GM18517 (cell line): ENCODE measurements around the gene CHD1.
"Not testable (repeated sequence)": the region's sequence is repeated elsewhere in the genome, so short reads cannot be mapped to it uniquely, and the experiment has no call there.

ENCODE experiments used
- ATAC-seq: cut with Tn5 transposase; IDR thresholded peaks from one replicate; pipeline ENCODE4 v1.9.1; 2021; ENCODE audit warnings: mild to moderate bottlenecking, moderate library complexity; ENCODE audit not compliant: unreplicated experiment

CHD1 gene

DNA sequence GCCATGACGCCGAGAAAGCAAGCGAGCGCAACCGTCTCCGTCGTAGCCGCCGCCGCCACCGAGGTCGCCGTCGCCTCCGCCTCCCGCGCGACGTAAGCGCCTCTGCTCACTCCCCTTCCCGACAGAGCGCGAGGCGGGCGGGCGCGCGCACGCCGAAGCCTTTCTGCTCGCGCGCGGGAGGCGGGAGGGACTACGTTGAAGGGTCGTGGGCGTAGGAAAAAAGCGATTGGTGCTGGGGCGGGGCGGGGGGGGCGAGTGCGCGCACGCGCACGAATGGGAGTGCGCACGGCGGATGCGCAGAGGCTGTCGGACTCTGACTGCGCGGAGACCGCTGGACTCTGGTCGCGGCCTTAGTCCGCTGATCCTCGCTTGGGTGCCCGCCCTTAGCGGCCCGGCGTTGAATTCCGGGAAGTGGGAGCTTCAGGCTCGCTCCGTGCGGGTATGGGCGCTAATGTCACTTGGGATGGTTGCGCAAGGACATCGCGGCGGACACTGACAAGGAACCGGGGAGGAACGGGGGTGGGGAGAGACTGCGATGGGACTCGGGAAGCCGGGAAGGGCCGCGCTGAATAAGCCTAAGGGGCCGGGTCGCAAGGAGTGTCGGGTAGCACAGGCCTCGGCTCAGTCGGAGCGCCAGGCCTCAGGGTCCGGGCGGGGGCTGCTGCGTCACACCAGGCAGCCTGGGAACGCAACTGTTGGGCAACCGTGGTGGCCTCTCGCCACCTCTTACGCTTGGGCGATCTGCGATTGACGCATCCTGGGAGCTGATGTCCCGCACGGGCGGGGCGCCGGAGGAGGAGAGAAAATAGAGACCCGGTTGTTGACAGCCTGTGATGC is at the start of gene CHD1:
Gene CHD1 (minus strand): TSS at position 135 of the 837 bp plus-strand sequence. CDS start 2,621 bp downstream, outside the sequence.
- peak; percentile 82 for ATAC-seq

DNA sequence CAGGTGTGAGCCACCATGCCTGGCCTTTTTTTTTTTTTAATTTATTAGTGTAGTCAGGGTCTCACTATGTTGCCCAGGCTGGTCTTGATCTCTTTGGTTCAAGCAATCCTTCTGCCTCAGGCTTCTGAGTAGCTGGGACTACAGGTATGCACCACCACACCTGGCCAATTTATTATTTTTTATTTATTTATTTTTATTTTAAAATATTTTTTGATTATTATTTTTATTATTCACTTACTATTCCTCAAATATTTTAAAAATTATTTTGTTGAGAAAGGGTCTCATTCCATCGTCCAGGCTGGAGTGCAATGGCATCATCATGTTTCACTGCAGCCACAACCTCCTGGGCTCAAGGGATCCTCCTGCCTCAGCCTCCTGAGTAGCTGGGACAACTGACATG is 49.7 kb upstream of the CHD1 start:
- ATAC-seq = no peak

DNA sequence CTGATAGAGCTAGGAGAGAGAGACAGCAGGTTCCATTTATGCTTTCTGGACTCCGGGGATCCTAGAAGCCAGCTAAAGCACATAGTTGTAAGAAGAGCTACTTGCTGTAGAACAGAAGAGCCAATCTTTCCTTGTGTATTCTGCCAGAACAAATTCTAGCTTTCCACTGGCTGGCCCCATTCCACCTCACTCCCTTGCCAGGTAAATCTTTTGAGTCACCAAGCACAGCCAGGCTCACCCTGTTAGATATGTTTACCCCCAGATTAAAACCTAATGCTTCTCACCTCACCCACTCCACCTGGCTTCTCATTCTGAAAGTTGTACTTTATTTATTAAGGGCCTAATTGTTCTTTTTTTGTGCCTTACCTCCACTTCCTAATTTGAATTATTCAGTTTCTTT is 48.9 kb upstream of the CHD1 start:
- ATAC-seq = no peak

DNA sequence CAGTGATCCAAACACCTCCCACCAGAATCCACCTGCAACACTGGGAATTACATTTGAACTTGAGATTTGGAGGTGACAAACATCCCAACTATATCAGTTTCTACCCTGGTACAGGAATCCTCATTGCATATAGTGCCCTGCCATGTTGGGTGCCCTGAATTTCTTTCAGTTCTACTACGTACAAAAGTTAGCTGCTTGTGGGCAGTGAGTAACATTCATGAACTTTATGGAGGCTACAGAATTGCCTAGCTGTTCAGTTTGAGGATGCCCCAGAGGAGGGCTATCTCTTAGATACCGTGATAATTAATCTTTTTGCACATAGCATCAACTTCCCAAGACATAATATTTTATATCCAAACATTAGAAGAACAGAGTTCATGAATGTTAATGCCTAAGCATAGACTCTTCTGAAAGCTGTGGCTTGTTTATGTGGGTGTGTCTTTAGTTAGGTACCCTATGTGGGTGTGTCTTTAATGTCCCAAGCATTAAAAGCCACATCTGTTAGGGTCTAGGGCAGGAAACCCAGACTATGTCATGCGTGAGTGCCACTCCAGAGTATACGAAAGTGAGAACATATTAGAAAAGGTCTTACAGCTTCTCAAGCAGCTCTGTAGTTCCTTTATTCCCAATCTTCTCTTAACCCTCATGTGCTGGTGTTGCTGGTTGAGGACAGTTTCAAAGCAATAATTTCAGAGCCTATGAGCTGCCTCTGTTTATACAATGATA is 47.0 kb upstream of the CHD1 start:
- ATAC-seq = peak; percentile 86

DNA sequence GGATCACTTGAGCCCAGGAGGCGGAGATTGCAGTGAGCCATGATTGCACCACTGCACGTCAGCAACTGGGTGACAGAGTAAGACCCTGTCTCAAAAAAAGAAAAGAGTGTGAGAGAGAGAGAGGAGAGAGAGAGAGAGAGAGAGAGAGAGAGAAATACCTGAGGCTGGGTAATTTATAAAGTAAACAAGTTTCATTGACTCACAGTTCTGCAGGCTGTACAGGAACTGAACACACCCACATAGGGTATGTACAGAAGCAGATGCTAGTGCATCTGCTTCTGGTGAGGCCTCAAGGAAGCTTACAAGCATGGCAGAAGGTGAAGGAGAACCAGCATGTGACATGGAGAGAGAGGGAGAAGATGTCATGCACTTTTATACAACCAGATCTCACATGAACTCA is 46.4 kb upstream of the CHD1 start:
- no peak for ATAC-seq

DNA sequence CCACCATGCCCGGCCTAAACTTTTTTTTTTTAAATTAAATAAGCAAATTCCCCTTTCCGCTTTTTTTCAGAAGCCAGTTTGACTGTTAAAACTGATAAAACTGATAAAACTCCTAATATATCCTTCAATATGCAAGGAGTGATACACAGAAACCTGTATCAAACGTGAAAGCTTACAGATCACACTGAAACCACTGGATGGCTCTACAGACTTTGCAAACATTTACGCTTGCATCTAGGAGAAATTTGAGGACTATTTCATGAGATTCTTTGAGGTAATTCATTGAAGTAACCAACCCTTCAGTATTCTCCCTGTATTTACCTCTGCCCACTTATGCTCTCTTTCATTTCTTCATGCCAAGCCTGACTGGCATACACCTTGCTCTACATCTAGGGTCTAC is 40.6 kb upstream of the CHD1 start:
- no peak for ATAC-seq

DNA sequence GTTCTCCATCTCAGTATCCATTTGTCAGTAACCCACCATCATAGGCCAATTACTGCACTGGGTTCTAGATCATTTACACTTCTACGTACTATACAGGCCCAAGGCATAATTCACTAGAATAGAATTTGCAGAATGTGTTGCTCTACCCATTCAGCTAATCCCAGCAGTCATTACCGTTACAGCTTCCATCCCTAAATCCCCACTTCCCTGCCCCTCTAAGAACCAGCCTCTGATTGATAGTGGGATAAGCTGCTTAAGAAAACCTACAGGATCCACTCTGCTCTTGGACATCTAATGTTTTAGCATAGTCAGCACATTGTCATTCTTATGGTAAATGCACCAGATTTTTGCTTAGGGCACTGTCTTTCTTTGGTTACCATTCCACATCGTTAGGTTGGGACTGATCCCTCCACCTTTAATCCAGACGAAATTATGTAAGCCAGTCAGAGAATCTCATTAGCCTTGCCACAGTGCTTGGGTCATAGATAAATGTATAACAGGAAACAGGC is 39.3 kb upstream of the CHD1 start:
- ATAC-seq = no peak

DNA sequence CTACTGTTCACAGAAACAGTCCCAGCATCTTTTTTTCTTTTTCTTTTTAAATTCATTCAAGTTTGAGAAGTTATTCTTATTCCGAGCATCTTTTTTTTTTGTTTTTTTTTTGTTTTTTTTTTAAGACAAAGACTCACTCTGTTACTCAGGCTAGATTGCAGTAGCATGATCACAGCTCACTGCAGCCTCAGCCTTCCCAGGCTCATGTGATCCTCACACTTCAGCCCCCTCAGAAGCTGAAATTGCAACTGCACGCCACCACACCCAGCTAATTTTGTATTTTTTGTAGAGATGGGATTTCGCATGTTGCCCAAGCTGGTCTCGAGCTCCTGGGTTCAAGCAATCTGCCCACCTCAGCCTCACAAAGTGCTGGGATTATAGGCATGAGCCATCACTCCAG is 36.4 kb upstream of the CHD1 start:
- no peak for ATAC-seq

DNA sequence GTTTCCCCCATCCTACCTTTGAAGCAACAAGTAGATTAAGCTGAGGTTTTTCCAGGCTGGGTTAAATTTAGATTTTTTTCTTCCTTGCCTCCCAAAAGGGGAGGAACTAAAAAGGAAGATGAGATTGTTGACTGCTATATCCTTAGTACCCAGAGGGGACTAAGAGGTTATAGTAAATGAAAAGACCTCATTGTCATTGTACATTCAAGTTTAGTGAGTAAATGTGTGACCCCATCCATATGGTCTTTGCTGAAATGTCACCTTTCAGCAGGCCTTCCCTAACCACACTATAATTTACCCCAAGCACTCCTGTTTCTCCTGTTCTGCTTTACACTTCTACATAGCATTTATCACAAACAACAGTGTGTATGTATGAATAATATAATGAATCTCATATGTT is 35.8 kb upstream of the CHD1 start:
- no peak for ATAC-seq

DNA sequence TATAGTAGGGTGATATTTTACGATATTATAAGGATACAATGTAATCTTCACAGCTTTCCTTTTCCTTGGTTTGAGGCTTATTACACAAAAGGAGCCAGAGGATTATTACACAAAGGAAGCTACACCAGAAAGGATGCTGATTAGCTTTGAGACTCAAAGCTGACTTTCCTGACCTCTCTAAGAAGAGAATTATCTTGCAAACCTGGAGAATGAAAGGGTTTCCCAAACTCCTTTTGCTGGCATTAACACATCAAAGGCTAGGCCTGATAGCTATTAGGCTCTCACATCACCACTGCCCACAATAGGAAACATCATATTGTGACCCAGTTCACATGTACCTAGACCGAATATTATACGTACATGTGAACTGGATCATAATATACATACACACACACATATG is 34.2 kb upstream of the CHD1 start:
- ATAC-seq = no peak

DNA sequence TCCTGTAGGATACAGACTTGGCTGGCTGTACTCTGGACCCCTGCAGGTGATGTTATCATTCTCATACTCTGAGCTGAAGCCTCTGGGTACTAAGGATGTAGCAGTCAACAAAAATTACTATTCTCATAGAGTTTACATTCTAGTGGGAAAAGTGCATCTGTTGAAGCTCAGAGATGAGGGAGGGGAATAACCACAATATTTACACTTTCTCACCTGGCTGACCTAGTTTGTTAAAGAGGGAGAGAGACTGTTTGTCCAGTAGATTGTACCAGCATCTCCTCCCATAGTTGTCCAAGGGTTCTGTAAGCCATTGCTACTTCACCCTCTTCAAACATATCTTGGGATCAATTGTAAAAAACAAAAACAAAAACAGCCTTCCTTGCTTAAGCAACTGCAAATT is 33.8 kb upstream of the CHD1 start:
- ATAC-seq = no peak

DNA sequence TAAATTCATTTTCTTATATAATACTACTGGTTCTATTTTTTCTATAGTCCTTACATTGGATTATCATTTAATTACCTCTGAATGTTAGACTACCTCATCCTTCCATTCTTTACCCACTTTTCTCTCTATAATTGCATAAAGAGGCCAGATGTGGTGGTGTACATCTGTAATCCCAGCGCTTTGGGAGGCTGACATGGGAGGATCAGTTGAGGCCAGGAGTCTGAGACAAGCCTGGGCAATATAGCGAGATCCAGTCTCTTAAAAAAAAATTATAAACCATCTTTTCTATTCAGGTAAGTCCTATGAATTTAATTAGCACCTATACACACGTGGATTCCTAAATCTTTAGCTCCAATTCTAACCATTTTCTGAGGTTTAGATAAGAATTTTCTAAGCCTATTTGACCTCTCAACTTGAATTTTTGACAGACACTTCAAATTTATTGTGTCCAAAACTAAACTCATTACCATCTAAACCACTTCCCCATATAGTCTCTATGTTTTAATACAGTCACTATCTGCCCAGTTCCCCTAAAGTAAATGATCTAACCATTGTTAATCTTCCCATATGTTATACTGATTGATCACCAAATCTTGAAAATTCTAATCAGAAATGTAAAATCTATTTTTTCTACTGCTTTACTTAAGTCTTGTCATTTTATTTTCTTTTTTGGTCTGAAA is 33.0 kb upstream of the CHD1 start:
- no peak for ATAC-seq

DNA sequence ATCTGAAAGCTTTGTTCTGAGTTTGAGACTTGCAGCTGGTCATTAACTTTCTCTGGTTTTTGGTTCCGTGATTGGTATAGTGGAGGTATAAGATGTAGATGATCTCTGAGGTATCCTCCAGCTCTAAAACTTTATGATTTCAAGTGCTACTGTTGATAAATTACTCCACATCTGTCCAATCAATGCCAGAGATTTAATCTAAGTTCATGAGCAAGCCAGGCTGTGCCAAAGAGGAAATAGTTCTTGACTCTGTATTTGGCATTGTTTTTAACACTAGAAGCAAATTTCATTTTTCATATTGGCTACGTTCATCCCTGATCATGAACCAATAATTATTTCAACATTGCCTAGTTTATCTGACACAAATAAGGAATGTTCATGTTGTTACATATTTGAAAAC is 28.5 kb upstream of the CHD1 start:
- ATAC-seq = no peak

DNA sequence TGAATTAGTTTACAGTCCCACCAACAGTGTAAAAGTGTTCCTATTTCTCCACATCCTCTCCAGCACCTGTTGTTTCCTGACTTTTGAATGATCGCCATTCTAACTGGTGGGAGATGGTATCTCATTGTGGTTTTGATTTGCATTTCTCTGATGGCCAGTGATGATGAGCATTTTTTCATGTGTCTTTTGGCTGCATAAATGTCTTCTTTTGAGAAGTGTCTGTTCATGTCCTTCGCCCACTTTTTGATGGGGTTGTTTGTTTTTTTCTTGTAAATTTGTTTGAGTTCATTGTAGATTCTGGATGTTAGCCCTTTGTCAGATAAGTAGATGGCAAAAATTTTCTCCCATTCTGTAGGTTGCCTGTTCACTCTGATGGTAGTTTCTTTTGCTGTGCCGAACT is 27.1 kb upstream of the CHD1 start:
- ATAC-seq = not testable (repeated sequence)

DNA sequence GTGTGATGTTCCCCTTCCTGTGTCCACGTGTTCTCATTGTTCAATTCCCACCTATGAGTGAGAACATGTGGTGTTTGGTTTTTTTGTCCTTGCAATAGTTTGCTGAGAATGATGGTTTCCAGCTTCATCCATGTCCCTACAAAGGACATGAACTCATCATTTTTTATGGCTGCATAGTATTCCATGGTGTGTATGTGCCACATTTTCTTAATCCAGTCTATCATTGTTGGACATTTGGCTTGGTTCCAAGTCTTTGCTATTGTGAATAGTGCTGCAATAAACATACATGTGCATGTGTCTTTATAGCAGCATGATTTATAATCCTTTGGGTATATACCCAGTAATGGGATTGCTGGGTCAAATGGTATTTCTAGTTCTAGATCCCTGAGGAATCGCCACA is 26.7 kb upstream of the CHD1 start:
- ATAC-seq = not testable (repeated sequence)

DNA sequence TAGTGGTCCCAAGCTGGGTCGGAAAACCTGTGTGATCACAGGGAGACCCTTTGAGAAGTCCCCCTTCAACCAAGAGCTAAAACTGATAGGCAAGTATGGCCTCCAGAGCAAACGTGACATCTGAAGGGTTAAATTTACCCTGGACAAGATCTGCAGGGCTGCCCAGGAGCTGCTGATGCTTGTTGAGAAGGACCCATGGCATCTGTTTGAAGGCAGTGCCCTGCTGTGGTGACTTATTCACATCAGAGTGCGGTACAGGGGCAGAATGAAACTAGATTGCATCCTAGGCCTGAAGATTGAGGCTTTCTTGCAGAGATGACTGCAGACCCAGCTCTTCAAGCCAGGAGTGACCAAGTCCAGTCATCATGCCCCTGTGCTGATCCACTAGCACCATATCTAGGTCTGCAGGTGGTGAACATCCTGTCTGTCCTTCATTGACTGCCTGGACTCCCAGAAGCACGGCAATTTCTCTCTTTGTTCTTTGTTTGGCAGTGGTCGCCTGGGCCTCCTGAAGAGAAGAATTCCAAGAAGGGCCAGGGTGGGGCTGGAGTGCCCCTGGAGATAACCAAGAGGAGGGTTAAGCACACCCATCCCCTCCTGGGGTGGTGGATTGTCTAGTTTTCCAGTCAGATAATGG is 25.7 kb upstream of the CHD1 start:
- no peak for ATAC-seq

DNA sequence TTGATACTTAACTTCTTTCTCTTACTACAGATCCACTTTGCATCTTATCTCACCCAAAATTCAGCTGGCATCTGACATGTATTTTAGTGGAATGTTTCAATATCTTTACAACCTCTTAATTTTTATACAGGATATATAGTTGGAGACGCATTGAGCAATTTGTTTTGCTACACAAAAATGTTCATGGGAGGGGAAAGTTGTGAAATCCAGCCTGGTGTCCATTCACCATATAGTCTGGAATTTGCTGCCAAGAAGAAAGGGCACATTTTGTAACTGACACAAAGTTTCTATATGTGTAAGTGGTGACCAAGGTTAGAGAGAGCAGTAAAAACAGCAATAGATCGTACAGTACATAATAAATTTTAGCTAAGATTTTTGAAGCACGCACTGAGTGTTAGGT is 14.0 kb upstream of the CHD1 start:
- ATAC-seq = no peak

DNA sequence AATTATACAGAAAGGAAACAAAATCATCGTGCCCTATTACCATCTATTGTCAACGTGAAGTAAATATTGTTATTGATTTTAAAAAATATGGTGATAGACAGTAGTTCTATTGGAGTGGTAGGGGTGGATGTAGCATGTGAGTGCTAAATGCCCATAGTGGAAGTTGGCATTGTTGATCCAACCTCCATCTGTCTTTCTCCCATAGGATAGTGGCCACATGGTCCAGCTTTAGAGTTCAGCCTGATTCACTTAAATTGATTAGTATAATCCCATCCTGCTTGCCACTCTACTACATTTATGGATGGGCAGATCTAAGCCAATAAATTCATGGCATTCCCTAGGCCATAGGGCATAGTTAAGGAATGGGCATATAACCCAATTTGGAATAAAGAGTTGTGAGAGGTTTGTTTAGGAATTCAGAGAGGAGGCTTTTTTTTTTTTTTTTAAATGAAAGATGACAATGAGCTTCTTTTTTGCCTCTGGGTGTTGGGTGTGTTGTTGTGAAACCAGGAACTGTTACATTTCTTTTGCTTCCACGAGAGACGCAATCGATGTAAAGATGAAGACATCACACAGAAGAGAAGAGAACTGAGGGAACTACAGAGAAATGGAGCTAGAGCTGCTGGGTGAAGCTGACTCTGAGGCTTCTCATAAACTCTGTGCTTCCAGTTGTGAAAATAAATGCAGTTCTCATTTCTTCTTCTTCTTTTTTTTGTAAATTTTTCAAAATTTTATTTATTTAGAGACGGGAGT is 12.5 kb upstream of the CHD1 start:
- no peak for ATAC-seq

DNA sequence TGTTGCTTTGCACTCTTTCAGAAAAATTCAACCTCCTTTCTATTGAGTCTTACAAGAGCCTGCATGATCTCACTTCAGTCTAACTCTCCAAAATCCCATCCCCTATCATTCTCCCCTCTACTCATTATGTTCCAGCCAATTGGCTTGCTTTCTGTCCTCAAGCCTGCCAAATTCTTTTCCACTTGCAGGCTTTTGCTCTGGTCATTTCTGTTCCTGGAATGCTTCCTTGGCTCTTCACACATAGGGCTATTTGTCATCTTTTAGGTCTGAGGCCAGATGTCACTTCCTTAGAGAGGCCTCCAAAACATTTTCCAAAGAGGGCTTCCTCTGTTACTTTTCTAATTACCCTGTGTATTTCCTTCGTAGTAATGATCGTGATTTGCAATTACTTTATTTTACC is 11.8 kb upstream of the CHD1 start:
- no peak for ATAC-seq

DNA sequence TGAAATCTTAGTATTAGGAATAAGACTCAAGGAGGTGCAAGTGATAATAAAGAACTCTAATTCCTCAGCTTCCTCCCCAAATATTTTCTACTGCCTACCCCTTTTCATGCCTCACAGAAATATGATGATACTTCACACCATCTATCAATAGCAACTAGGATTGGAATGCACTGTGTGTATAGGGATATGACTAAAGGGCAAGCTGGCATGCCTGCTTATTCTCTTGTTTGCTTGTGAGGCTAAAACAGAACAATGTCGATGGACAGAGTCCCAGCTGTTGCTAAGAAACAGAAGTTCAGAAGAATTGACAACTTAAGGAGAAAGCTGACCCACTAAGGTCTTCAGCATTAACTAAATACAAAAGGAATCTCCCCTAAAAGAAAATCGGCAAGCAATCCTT is 9.7 kb upstream of the CHD1 start:
- no peak for ATAC-seq
